SK-N-MC (cell line): ENCODE results near the gene DDX60.

Experiments
- EZH2 ChIP-seq: fragments of 200-600 bp; sonication (generic); IDR thresholded peaks from one replicate; pipeline ENCODE4 v1.6.1; 2017; ENCODE audit warnings: antibody characterized with exemption
- FOXP2 ChIP-seq: optimal IDR thresholded peaks from 2 replicates; pipeline ENCODE3; 2011; ENCODE audit warnings: mild to moderate bottlenecking, moderate library complexity; ENCODE audit not compliant: insufficient read depth; ENCODE audit errors: extremely low read length, control extremely low read depth
- POLR2AphosphoS5 ChIP-seq: IDR thresholded peaks from 2 replicates; pipeline ENCODE4 v1.6.1; 2012; ENCODE audit warnings: mild to moderate bottlenecking, low read depth, low read length, borderline replicate concordance

GRCh38 chr4:168336837-168337549, 18.4 kb upstream of the DDX60 start:
- TF ChIP-seq EZH2 (no peak), POLR2AphosphoS5 (no peak), FOXP2 (no peak)
